NOMO-1 treated with DMSO at 0.1 percent for 48 hours (cell line): Measurements from ENCODE around the gene GATAD2B.

Experiments used
- DNase-seq: peaks from one replicate; lab custom pipeline; 2025; ENCODE audit not compliant: unreplicated experiment; lab: John Stamatoyannopoulos, UW

The GATAD2B gene

DNA sequence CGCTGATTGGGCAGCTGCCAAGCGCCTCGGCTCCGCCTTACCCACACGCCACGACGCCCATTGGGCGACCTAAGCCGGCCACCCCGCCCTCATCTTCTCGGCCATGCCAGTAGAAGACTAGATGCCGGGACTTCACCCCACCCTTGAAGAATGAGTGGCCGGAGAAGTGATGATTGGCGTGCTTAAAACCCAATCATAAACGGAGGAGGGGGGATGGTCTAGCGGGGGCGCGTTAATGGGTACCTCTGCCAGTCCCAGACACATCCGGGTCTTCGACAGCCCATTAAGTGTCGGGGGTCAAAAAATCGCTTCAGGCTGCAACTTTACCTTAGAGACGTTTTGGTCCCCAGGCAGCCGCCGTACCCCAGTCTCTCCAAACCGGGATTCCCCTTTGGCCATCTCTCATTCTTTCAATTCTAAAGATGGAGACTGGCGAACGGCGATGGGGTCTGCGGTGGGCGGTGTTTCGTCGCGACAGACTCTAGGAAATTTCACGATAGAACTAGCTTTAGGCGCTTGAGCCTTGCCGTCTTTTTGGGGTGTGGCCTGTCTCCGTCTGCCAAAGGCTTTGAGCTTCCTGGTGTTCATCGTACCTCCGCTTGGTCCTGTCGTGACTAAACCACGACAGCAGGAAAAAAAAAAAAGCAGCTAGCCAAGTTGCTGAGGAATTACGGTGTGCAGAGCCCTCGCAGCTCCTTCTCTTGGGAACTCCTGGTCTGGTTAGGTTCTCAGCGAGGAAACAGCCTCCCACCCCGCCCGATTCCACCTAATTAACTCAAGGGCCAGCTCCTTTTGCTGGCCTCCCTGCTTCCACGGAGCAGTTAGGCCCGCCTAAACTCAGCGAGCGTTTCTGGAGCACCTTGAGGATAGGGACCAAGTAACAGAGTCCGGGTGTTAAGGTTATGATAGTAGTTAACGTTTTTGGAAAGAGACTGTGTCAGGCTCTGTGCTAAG lies at the start of gene GATAD2B:
GATAD2B (minus strand) TSS at position 1 of the 954 bp plus-strand sequence. CDS start 94,625 bp downstream, outside the sequence.
- peak; percentile 99 for DNase-seq

DNA sequence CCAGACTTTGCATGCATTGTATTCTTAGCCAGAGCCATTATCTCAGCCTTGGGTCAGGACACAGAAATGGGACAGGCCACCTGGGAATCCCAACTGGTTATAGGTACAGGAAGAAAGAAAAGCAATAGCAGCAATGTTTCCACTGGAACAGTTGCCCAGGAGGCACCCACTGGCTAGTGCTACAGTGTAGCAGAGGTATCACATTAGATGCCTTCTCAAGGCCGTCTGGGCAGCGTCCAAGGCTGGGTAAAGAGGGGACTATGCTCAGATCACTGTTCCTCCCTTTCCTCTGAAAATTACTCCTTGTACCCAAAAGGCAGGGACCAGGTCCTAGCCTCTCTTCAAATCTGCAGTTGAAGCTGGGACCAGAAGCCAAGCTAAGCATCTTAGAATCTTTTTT lies 47.6 kb upstream of the GATAD2B start:
- no peak for DNase-seq

DNA sequence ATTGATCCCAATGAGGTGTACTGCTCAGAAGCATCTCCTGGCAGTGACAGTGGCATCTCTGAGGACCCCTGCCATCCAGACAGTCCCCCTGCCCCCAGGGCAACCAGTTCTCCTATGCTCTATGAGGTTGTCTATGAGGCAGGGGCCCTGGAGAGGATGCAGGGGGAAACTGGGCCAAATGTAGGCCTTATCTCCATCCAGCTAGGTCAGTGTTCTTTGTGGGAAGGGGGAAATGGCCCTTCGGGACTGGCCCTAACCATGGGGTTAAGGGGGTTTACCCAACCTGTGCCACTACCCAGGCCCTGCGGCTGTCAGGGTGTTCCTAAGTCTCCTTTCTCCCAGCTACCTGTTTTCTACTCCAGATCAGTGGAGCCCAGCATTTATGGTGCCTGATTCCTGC lies 46.2 kb upstream of the GATAD2B start:
- no peak for DNase-seq

DNA sequence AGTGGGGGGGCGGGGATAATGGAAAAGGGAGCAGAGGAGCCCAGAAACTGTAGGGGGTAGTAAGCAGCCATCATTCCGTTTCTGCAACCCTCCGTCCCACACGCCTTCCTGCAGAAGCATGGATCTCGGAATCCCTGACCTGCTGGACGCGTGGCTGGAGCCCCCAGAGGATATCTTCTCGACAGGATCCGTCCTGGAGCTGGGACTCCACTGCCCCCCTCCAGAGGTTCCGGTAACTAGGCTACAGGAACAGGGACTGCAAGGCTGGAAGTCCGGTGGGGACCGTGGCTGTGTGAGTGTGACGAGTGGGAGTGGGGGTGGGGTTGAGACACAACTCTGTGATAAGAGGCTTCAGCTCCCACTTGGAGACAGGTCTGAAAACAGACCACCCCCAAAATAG lies 45.6 kb upstream of the GATAD2B start:
- no peak for DNase-seq

DNA sequence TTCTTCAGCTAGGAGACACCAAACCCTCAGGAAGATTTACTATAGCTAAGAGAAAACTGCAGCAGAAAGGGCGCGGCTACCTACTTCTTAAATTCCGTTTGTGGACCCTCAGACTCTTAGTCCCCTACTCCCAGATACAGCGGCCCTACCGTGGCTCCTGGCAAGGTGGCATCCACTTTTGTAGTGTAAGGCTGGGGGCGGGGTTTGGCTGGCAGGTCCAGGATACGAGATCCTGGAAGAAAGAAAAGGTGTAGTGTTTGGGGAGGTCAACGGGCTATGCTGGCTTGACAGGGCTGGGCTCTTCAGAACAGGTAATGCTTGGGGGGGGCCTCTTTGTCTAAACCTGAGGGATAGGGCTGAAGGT lies 45.2 kb upstream of the GATAD2B start:
- no peak for DNase-seq

DNA sequence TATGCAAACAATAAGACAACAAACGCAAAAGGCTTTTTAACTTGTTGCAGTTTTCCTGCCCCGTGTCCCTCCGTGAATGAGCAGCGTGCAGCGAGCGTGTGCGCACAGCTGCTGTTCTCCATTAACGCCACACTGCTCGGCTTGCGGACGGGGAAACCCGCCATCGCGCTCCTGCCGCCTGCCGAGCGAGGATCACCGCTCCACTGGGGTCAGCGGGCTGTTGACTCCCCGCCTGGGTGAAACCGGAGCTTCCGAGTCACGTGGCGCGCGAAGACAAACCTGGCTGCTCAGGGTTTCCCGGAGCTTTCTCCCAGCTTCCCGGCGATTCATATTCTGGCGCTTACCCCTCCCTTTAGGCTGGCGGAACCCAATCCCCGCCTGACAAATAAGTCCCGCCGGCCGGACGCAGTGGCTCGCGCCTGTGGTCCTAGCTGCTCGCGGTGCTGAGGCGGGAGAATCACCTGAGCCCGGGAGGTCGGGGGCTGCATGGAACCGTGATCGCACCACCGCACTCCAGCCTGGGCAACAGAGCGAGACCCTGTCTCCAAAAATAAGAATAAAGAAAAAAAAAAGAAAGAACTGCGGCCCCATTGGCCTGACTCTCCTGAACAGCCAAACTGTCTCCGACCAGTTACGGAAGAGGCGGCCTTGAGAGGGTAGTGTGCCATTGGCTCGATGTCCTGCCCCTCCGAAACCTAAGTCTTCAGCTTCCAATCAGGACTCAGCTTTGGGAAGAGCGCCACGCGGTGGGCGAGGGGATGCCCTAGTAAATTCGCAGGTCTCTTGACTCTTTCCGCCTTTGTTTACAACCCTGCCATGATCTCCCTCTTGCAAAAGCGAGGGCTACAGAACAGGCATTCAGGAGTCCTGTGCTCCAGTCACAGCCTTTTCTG lies 44.6 kb upstream of the GATAD2B start, which contains the start of gene CREB3L4:
CREB3L4 (plus strand) TSS at position 796 of the 893 bp plus-strand sequence. CDS start 624 bp downstream, outside the sequence.
- DNase-seq: peak; percentile 99

DNA sequence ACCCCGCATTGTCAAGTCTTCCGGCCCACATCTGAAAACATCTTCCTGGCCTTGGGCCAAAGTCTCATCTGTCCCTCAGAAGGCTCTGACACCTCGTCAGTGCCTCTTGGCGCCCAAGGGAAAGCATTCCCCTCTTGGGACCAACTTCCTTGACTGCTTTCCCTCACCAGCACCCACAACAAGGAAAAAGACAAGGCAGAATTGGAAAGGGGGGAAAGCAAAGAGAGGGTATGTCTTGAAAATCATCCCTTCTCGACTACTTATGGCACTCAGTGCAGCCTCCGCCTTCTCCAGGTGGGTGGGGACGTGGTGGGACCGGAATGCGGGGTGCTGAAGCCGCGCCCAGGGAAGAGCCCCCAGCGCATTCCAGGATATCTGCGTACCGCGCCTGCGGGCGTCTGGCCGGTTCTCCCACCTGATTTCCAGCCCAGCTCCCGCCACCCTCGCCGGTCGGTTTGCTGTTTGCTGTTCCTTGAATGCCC lies 41.1 kb upstream of the GATAD2B start:
- DNase-seq: no peak

DNA sequence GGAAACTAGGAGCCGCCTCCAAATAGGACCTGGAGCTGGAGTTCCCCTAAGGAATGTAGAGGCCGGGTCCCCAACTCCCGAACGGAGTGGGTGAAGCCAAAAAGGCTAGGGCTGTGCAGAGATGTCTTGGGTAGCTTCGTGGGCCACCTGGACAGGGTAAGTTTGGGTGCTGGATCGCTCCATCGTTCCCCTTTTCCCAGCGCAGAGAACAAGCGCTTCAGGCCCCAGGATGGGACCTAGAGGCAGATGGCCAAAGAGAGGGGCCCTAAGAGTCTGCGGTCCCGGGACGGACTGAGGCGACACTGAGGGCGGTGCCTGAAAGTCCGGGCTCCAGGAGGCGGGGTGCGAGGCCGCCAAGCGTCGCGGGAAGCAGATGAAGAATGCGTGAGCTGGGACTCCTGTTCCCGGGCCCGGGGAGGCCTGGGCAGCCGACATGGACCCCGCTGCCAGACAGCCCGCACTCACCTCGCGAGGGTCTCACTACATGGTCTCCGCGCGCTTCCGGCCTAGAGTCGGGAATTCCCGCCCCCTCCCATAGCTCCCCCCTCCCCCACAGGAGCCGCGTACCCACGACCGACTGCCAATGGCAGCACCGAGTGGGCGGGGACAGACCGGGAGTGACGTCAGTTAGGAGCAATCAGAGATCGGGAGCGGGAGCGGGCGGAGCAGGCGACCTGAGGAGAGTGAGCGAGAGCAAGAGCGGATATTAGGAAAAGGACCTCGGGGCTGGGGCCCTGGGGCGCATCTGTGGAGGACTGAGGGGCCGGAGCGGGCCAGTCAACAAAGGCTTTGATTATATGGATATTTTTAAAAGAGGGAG lies 40.5 kb upstream of the GATAD2B start, which contains the start of gene SLC39A1:
SLC39A1 (minus strand) TSS at position 508 of the 820 bp plus-strand sequence. CDS start 822 bp downstream, outside the sequence.
- DNase-seq: peak; percentile 91

DNA sequence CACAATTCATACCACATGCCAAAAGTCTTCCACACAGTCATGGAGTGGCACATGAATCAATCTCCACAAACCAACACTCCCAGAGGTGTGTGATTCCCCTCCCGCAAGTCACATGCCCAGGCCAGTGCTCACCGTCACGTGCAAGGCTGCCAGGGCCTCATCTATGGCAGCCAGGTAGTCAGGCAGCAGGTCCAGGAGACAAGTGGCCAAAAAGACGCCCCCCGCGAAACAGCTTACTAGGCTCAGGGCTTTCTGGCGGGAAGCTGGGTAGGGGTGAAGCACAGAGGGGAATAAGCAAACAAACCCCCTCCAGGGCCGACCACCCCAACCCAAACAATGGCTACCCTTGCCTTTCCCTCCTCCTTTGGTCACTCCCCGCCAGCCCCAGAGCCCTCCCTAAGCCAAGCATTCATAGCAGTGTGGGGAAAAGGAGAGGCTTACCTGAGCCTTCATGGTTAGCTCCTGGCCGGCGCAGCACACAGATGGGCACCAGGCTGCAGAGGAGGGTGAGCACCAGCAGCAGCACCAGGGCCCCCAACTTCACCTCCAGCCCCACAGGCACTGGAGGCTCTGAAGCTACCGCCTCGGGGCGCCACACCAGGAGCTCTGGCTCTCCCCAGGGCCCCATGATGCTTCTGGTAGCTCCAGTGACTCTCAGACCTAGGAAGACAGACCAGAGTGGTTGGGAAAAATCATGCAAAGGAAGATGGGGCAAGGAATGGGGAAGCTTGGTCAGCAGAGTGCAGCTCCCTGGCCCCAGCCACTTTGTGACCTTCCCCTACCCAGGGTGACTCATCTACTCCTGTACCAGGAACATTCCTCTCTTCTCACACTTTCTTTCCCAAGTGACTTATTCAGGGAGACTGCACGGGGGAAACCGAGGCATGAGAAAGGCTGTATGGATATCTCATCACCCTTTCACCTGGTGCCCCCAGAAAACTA lies 39.6 kb upstream of the GATAD2B start:
- no peak for DNase-seq

DNA sequence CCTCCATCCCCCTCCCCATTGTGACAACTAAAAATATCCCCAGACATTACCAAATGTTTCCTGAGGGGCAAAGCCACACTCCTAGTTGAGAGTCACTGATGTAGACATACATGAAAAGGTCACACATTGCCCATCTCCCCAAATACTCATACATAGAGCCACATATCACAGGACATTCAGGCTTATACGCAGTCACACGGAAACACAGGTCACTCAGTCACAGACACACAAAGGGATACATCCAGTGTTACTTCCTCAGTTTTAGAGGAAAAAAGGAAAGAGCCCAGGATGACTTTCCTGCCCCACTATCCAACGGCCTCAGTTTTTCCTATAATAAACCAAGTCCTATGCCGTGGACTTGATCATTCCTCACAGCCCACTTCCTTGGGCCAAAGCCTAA lies 38.6 kb upstream of the GATAD2B start:
- no peak for DNase-seq

DNA sequence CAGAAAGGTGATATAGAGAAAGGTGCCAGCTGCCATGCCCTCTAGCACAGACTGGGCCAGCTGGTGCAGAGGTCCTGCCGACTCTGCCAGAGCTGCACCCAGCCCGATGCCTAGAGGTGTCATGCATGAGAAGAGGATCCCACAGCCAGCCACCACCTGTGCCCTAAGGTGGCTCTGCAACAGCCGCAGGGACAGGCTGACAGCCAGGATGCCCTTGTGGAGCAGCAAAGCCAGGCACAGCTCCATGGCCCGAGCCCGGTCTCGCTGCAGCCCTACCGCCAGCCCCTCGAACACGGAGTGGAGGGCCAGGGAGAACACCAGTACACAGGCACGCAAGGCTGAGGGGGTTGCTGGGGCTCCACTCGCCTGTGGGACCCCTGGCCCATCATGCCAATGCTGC lies 37.4 kb upstream of the GATAD2B start:
- no peak for DNase-seq

DNA sequence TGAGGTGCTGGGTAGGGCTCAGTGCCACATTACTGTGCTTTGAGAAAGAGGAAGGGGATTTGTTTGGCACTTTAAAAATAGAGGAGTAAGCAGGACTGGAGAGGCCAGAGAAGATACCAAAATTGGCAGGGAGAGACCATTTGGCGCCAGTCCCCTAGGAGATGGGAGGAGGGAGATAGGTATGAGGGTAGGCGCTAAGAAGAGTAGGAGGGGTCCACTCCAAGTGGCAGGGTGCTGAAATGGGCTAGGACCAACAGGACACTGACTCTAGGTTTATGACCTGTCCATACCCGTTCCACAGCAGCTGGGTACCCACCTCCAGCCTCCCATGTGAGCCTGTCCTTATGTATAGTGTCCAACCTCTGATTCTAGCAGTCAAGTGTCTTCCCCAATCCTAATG lies 36.7 kb upstream of the GATAD2B start:
- no peak for DNase-seq

DNA sequence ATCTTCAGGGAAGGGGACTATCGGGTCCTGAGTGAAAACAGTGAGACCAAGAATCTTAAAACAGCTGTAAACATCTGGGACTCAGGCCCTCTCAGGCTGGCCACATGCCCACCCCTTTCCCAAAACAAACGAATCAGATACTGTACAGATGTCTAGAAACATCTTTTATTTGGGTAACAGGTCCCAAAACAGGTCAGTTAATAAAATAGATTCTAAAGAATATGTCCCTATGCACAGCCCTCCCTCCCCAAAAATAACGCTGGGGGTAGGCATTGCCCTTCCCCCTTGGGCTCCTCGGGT lies 36.1 kb upstream of the GATAD2B start:
- no peak for DNase-seq

DNA sequence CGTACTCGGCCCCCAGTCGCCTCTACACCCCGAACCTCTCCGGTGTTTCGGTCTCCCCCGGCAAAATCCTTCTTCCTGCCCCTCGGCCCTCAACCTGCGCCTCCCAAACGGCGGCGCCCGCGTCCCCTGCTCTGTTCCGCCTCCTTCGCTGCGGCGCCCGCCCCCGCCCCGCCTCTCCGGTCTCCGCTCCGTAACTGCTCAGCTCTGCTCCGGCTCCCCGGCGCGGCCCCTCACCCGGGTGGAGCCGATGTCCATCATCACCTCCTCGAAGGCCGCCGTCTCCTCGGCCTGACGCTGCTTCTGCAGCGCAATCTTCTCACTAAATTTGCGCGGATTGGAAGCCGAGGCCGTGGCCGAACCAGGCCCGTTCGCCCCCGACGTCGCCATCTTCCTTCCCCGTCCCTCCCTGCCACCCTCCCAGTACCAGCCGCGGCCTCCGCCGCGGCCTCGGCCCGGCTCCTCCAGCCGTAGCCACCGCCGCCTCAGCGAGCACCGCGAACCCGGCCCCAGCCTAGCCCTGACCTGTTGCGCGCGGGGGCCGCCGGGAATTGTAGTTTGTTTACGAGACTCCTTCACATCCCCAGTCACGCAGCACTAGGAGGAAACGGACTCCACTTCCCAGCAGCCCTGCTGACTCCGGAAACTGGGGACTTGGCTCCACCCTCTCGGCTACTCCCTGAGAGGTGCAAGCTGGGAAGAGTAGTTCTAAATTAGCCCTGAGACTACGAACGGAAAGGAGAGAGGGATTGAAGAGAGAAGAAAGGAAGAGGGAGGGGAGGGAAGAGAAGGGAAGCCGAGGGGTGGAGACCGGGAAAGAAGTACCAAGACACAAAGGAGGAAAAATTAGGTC lies 35.6 kb upstream of the GATAD2B start, which contains the start of gene CRTC2:
CRTC2 (minus strand) TSS at position 502 of the 850 bp plus-strand sequence; CDS start at position 387, 115 bp downstream.
- DNase-seq: peak; percentile 99

DNA sequence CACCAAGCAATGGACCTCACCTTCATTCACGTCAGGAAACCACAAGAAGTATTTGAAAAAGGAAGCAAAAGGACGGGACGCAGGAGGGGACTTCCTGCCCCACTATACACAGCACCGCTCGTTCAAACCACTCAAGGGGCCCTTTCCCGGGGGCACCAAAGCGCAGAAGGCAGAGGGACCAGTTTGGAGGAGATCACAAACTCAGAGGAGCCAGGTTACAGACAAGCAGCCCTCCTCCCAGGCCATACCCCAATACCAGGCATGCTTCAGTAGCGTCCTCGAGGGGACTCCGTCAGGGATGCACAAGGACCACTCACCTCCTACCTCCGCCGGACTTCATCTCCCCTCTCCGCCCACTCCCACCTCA lies 35.0 kb upstream of the GATAD2B start:
- peak; percentile 37 for DNase-seq

DNA sequence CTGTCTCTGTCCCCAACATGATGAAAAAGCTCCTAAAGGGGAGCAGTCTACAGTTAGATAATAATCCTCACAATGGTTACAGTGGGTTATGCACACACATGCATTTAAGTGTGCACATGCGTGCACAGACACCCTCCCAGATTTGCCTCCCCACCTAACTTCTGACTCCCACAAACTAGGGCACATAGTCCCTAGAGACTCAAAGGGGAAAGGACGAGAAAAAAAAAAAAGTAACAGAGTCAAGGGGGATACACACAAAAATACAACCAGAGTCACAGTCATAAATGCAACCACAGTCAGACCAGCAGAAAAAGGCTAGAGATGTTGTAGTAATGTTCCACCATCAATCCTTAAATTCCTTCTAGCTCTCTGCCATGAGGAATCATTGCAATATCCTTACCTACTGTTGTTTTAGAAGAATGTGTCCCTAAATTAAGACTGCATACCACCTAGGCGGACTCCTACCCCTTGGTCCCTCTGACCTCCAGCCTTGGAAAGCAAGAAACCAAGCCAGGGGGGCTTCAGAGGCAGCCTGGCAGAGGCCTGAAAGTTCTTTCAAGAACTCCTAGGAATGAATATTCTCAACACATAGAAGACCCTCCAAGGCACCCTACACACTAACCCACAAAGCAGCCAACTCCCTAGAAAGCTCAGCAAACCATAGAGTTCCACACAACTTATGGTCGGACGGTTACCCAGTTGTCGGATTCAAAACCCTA lies 34.4 kb upstream of the GATAD2B start:
- DNase-seq: no peak

DNA sequence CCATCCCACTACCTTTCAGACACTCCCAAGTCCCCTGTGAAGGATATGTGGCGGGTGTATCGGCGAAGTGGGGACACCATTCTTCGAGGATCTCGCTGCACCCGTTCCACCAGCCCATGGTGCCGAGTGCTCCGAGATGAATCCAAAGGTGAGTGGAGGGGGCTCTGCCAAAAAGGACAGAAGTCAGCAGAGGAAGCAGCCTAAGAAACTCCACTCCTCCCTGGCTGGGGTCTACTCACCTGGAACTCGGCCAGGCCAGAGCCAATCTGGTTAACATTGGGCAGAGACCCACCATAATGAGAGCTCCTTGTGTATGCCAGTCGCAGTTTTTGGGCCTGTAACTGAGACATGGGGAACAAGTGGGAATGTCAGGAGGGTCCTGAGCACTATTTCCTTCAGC lies 32.1 kb upstream of the GATAD2B start:
- no peak for DNase-seq

DNA sequence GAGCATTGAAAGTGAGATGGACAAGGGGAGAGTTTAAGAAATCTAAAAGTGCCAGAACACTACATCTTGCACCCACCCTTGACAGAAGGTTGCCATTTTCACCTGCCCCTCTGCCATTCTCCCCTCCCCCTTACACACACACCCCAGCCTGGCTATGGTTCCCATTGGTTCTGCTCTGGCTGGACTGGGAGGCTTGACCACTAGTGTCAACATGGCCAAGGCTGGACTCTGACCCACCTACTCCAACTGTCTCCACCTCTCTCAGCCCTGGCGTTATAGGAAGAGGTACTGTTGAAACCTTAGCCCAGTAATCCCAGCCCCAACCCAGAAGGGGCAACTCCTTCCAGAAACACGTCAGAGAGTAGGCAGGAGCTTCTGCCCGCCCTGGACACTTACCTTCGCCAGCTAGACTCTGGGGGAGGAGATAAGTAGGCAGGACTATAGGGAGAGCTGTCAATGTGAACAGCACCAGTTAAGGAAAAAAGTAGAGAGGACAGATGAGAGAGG lies 31.1 kb upstream of the GATAD2B start:
- DNase-seq: no peak
